SU-DHL-6 (cell line): ENCODE data around the gene DPP3.

Experiments
- CTCF ChIP-seq: fragments of 200-600 bp; sonication (generic); IDR thresholded peaks from one replicate; pipeline ENCODE4 v1.5.1; 2017; ENCODE audit warnings: antibody characterized with exemption, mild to moderate bottlenecking, low read length, moderate library complexity; ENCODE audit not compliant: insufficient read depth, poor library complexity, severe bottlenecking
- EZH2phosphoT487 ChIP-seq: fragments of 200-600 bp; sonication (generic), shearing (Covaris generic); conservative IDR thresholded peaks from 2 replicates; pipeline ENCODE4 v1.6.1; 2018; ENCODE audit warnings: mild to moderate bottlenecking, antibody characterized with exemption, low read length, moderate library complexity, mixed read lengths

GRCh38 chr11:66510990-66511339 lies 30.7 kb downstream of the DPP3 start:
- TF ChIP-seq CTCF (no peak), EZH2phosphoT487 (no peak)
